HepG2 (cell line): Measurements from ENCODE around the gene COPZ1. TPM values are rescaled to one million over a fixed set of nuclear protein-coding genes. Genes with fewer than 3 reads are reported as not detected.
"Not testable (repeated sequence)": the region's sequence is repeated elsewhere in the genome, so short reads cannot be mapped to it uniquely, and the experiment has no call there.

Experiments used
- ATAC-seq: fragments of 200-7000 bp; cut with Tn5 transposase; 3 replicates; pipeline ENCODE4 v1.9.1; 2020; ENCODE audit warnings: mild to moderate bottlenecking, moderate library complexity
- BruUV-seq: library from RNA; stranded (reverse); fragments of 400-500 nt; replicated peaks from 2 replicates; lab custom pipeline; 2021; lab: Mats Ljungman, UMichigan
- CTCF ChIA-PET: fragments of 300-600 bp; formaldehyde crosslinking; extraction: SDS; loops from one replicate; lab custom pipeline; 2021; ENCODE audit warnings: low total read pairs, inconsistent platforms, low intra/inter-chr PET ratio; lab: Yijun Ruan, JAX
- POLR2A ChIA-PET: fragments of 350-600 bp; sonication (Branson Sonifier 250); formaldehyde crosslinking; loops from one replicate; lab custom pipeline; 2020; ENCODE audit warnings: antibody characterized with exemption, inconsistent platforms; lab: Yijun Ruan, JAX
- DNase-seq: peaks from one replicate; pipeline ENCODE4 v3.0.0-alpha.2; 2015; ENCODE audit warnings: low spot score
- FAIRE-seq: peaks from 3 replicates; lab custom pipeline; 2011; peaks lifted over from hg19 to GRCh38; lab: Jason Lieb, UNC
- H2AFZ ChIP-seq: one replicate; pipeline ENCODE4 v1.6.1; 2011; ENCODE audit warnings: low read length, inconsistent platforms
- H3K27ac ChIP-seq: fragments of 300-600 bp; 3 replicates; pipeline ENCODE4 v1.8.0; 2011; ENCODE audit warnings: mixed run types, mild to moderate bottlenecking, mixed read lengths, low read length, inconsistent platforms; ENCODE audit not compliant: insufficient read depth; ENCODE audit errors: extremely low read length
- H3K27me3 ChIP-seq, 2 experiments: fragments of 200-600 bp in 1 of 2; 2 replicates in 1 of 2; 3 replicates in 1 of 2; pipeline versions ENCODE4 v1.6.0 to v1.8.0; 2011; ENCODE audit warnings: low read length in 2 of 2, mild to moderate bottlenecking in 2 of 2, moderate library complexity in 2 of 2, inconsistent platforms in 1 of 2; ENCODE audit not compliant: insufficient read depth in 2 of 2, control insufficient read depth in 1 of 2
- H3K36me3 ChIP-seq, 2 experiments: fragments of 200-600 bp in 1 of 2; replicated peaks in 1 of 2; 2 replicates in 1 of 2; 3 replicates in 1 of 2; pipeline versions ENCODE4 v1.5.1 to v1.8.0; 2011; ENCODE audit warnings: low read length in 2 of 2, inconsistent platforms in 1 of 2; ENCODE audit not compliant: insufficient read depth in 2 of 2, control insufficient read depth in 1 of 2
- H3K4me1 ChIP-seq: 2 replicates; pipeline ENCODE4 v1.5.1; 2012; ENCODE audit warnings: low read length, inconsistent platforms; ENCODE audit not compliant: insufficient read depth
- H3K4me2 ChIP-seq: 2 replicates; pipeline ENCODE4 v1.6.0; 2011; ENCODE audit warnings: low read depth, low read length, inconsistent platforms
- H3K4me3 ChIP-seq, 3 experiments: fragments of 200-600 bp in 1 of 3; sonication (generic), shearing (Covaris generic) in 1 of 3; replicated peaks in 1 of 3; 2 replicates each; pipeline ENCODE4 v1.5.1; 2011 to 2016; ENCODE audit warnings: low read length in 3 of 3, inconsistent platforms in 2 of 3, low read depth in 2 of 3, mild to moderate bottlenecking in 2 of 3, control low read depth in 1 of 3, mixed read lengths in 1 of 3; ENCODE audit not compliant: insufficient read depth in 1 of 3
- H3K79me2 ChIP-seq: one replicate; pipeline ENCODE4 v1.6.1; 2011; ENCODE audit warnings: low read length, inconsistent platforms; ENCODE audit not compliant: insufficient read depth
- H3K9ac ChIP-seq: 2 replicates; pipeline ENCODE4 v1.6.0; 2011; ENCODE audit warnings: mild to moderate bottlenecking, low read depth, low read length, inconsistent platforms; ENCODE audit not compliant: insufficient read depth
- H3K9me3 ChIP-seq: 2 replicates; pipeline ENCODE4 v1.5.1; 2012; ENCODE audit warnings: mild to moderate bottlenecking, low read length
- H4K20me1 ChIP-seq: 2 replicates; pipeline ENCODE4 v1.6.0; 2011; ENCODE audit warnings: inconsistent platforms, mild to moderate bottlenecking, low read length, moderate library complexity; ENCODE audit not compliant: insufficient read depth
- ATF1 ChIP-seq: IDR thresholded peaks from 2 replicates; pipeline ENCODE4 v1.6.1; 2016; ENCODE audit warnings: mild to moderate bottlenecking, control low read depth
- CCDC6 ChIP-seq: sonication (generic); formaldehyde crosslinking; IDR thresholded peaks from 2 replicates; pipeline ENCODE4 v1.8.1; 2022; ENCODE audit warnings: mild to moderate bottlenecking, missing genetic modification reagents, moderate library complexity
- EEA1 ChIP-seq: sonication (generic); formaldehyde crosslinking; IDR thresholded peaks from 2 replicates; pipeline ENCODE4 v1.5.1; 2020; ENCODE audit warnings: mild to moderate bottlenecking, missing genetic modification reagents, borderline replicate concordance
- RARG ChIP-seq: sonication (generic); formaldehyde crosslinking; IDR thresholded peaks from 2 replicates; pipeline ENCODE4 v1.4.0; 2020; ENCODE audit warnings: low read depth, mild to moderate bottlenecking, missing genetic modification reagents
- YY1 ChIP-seq: IDR thresholded peaks from 2 replicates; pipeline ENCODE4 v1.6.1; 2011; ENCODE audit warnings: low read length, low read depth, moderate library complexity, mild to moderate bottlenecking; ENCODE audit not compliant: insufficient read depth, insufficient replicate concordance
- ZBTB42 ChIP-seq: sonication (generic); formaldehyde crosslinking; IDR thresholded peaks from 2 replicates; pipeline ENCODE4 v1.5.0; 2020; ENCODE audit warnings: mild to moderate bottlenecking, missing genetic modification reagents
- ZNF136 ChIP-seq: sonication (generic); formaldehyde crosslinking; IDR thresholded peaks from 2 replicates; pipeline ENCODE4 v1.8.1; 2022; ENCODE audit warnings: low read depth, mild to moderate bottlenecking, moderate library complexity, missing genetic modification reagents
- ZNF224 ChIP-seq: sonication (generic); formaldehyde crosslinking; IDR thresholded peaks from 2 replicates; pipeline ENCODE4 v1.5.0; 2020; ENCODE audit warnings: mild to moderate bottlenecking, missing genetic modification reagents
- ZNF331 ChIP-seq: sonication (generic); formaldehyde crosslinking; IDR thresholded peaks from 2 replicates; pipeline ENCODE4 v1.4.0; 2020; ENCODE audit warnings: missing genetic modification reagents
- ZNF703 ChIP-seq: sonication (generic); formaldehyde crosslinking; IDR thresholded peaks from 2 replicates; pipeline ENCODE4 v1.5.1; 2020; ENCODE audit warnings: missing genetic modification reagents, mild to moderate bottlenecking, moderate library complexity, borderline replicate concordance
- ZSCAN25 ChIP-seq: sonication (generic); formaldehyde crosslinking; IDR thresholded peaks from 2 replicates; pipeline ENCODE4 v1.8.0; 2022; ENCODE audit warnings: mild to moderate bottlenecking, missing genetic modification reagents
- WGBS: methylation state at CpG from one replicate; pipeline ENCODE4 v1.1.6; 2017; ENCODE audit warnings: low lambda C conversion rate; 5-methylcytosine and 5-hydroxymethylcytosine counted together
- in situ Hi-C: cut with HindIII; loops from 2 replicates; pipeline ENCODE4 v1.10.0; 2017; ENCODE audit warnings: low pct_unique_long_range_greater_than_20kb; ENCODE audit not compliant: extremely low pct_ligation_motif_present
- intact Hi-C: fragments of 100-400 bp; cut with micrococcal nuclease; formaldehyde crosslinking; loops from one replicate; pipeline ENCODE4 v1.10.0; 2022; ENCODE audit not compliant: unreplicated experiment
- polyA plus RNA-seq, 8 experiments: library from polyadenylated mRNA; depleted of rRNA in 3 of 8; stranded (reverse) in 7 of 8; unstranded in 1 of 8; fragments of >200 nt; fragmentation: Illumina TruSeq in 4 of 8; extraction: Trizol in 4 of 8; gene quantifications; 2 replicates each; pipeline versions ENCODE4 v1.2.1 to v1.2.3, GENCODE V29; 2011 to 2016; ENCODE audit warnings: low read depth in 4 of 8, missing spikeins in 1 of 8, mixed read lengths in 1 of 8; ENCODE audit not compliant: insufficient read depth in 1 of 8
- total RNA-seq, 5 experiments: library from RNA; depleted of rRNA; stranded (reverse); fragments of >200 nt; fragmentation: Illumina TruSeq; extraction: Trizol; gene quantifications; 2 replicates each; pipeline ENCODE4 v1.2.3, GENCODE V29; 2016; ENCODE audit warnings: low read depth in 1 of 5
- TF ChIP-seq, protein P1 (sequence below): sonication (generic); formaldehyde crosslinking; IDR thresholded peaks from 2 replicates; pipeline ENCODE4 v1.8.1; 2023; ENCODE audit warnings: mild to moderate bottlenecking, moderate library complexity, missing genetic modification reagents
- TF ChIP-seq, protein P2 (sequence below): fragments of 450-650 bp; IDR thresholded peaks from 2 replicates; pipeline ENCODE4 v1.6.1; 2016
- TF ChIP-seq, protein P3 (sequence below): sonication (generic); formaldehyde crosslinking; IDR thresholded peaks from 2 replicates; pipeline ENCODE4 v1.8.0; 2022; ENCODE audit warnings: mild to moderate bottlenecking, missing genetic modification reagents; ENCODE audit not compliant: insufficient replicate concordance

COPZ1 gene
- total and polyA plus RNA-seq, 2 of the 13 experiments (the other 11 are each of a cell fraction or from before 2014, with no cell fraction given), result 125 to 184 TPM

DNA sequence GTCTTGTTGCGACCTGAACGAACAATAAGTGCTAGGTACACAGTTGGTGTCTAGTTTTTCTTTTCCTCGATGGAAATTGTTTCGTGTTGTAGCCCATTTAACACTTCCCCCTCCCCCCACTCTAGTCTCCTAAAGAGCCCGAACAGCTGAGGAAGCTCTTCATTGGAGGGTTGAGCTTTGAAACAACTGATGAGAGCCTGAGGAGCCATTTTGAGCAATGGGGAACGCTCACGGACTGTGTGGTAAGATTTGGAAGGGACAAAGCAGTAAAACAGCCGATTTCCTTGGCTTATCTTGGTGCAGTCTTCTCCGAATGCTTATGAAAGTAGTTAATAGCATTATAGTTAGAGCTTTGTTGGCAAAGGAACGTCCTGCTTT lies 43.7 kb upstream of the COPZ1 start:
- WGBS, result 2% methylated on average over 10 of the region's 10 CpGs
- H3K27me3 ChIP-seq, FAIRE-seq, H2AFZ ChIP-seq, intact Hi-C loops, DNase-seq, H3K9me3 ChIP-seq, CTCF ChIA-PET, ATAC-seq, BruUV-seq: not testable (repeated sequence)
- H4K20me1 ChIP-seq, result peaks cover 47% of the 10 kb centered on the region
- peak overlapping the region; percentile 79 for H3K4me2 ChIP-seq
- POLR2A ChIA-PET, result interaction anchor here (2.2 to 4.5 kb wide), 6 partner anchors 14 to 77 kb away, joined by 9 to 176 read pairs (median 47); partner anchors contain the start of genes COPZ1 and NFE2
- peak overlapping the region; percentile 96 for H3K27ac ChIP-seq
- peak overlapping the region; percentile 73 to 79 (median 76) for H3K4me3 ChIP-seq
- H3K9ac ChIP-seq, result peak overlapping the region; percentile 100
- peaks cover 9 to 46% of the 10 kb centered on the region in 2 experiments for H3K36me3 ChIP-seq
- in situ Hi-C loops, result loop anchor here (5.0 kb wide), 1 partner anchor 46 kb away; the partner anchor contains the start of gene COPZ1
- H3K79me2 ChIP-seq, result peaks cover 71% of the 10 kb centered on the region
- peaks cover 66% of the 10 kb centered on the region for H3K4me1 ChIP-seq
- TF ChIP-seq ATF1 (CRISPR knock-in tag) (0 out of 2 replicates have a peak, but pooled peaks have one; percentile 26), YY1 (peak; percentile 20), ZSCAN25 (CRISPR knock-in tag) (0 out of 2 replicates have a peak, but pooled peaks have one; percentile 3), ZNF703 (peak; percentile 56; the same call in 1 of the 2 replicates), CCDC6 (CRISPR knock-in tag) (0 out of 2 replicates have a peak, but pooled peaks have one; percentile 8), ZNF136 (CRISPR knock-in tag) (0 out of 2 replicates have a peak, but pooled peaks have one; percentile 15), ZBTB42 (CRISPR knock-in tag) (peak; percentile 52; the same call in 1 of the 2 replicates), EEA1 (CRISPR knock-in tag) (0 out of 2 replicates have a peak, but pooled peaks have one; percentile 4), RARG (0 out of 2 replicates have a peak, but pooled peaks have one; percentile 5), ZNF331 (CRISPR knock-in tag) (0 out of 2 replicates have a peak, but pooled peaks have one; percentile 5), ZNF224 (CRISPR knock-in tag) (0 out of 2 replicates have a peak, but pooled peaks have one; percentile 59)
- TF ChIP-seq, protein P1, sequence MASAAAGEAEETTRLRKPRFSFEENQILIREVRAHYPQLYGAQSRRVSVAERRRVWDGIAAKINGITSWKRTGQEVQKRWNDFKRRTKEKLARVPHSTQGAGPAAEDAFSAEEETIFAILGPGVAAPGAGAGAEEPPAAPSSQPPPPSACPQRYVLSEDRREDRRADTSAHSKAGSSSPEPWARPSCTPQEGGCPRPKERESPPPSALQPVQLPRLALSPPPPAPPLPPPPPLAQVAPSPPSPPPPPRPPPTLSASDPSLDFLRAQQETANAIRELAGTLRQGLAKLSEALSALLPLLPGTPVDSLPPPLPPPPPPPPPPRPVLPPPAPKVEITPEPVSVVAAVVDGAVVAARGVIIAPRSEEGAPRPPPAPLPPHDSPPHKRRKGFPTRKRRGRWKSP, result peak; percentile 70; the same call in 1 of the 2 replicates
- TF ChIP-seq, protein P2, sequence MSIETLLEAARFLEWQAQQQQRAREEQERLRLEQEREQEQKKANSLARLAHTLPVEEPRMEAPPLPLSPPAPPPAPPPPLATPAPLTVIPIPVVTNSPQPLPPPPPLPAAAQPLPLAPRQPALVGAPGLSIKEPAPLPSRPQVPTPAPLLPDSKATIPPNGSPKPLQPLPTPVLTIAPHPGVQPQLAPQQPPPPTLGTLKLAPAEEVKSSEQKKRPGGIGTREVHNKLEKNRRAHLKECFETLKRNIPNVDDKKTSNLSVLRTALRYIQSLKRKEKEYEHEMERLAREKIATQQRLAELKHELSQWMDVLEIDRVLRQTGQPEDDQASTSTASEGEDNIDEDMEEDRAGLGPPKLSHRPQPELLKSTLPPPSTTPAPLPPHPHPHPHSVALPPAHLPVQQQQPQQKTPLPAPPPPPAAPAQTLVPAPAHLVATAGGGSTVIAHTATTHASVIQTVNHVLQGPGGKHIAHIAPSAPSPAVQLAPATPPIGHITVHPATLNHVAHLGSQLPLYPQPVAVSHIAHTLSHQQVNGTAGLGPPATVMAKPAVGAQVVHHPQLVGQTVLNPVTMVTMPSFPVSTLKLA, result peak; percentile 30; the same call in 1 of the 2 replicates
- TF ChIP-seq, protein P3, sequence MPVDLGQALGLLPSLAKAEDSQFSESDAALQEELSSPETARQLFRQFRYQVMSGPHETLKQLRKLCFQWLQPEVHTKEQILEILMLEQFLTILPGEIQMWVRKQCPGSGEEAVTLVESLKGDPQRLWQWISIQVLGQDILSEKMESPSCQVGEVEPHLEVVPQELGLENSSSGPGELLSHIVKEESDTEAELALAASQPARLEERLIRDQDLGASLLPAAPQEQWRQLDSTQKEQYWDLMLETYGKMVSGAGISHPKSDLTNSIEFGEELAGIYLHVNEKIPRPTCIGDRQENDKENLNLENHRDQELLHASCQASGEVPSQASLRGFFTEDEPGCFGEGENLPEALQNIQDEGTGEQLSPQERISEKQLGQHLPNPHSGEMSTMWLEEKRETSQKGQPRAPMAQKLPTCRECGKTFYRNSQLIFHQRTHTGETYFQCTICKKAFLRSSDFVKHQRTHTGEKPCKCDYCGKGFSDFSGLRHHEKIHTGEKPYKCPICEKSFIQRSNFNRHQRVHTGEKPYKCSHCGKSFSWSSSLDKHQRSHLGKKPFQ, result peak; percentile 77
